Spleen (tissue), 7 donors: ENCODE results near the gene TNFSF11.

Source experiments
- POLR2A ChIP-seq, 3 donors: fragments of 450-650 bp; IDR thresholded peaks; one replicate each; pipeline ENCODE4 v1.5.1; 2017; ENCODE audit warnings: antibody characterized with exemption in 3 of 3, mild to moderate bottlenecking in 1 of 3
- POLR2AphosphoS5 ChIP-seq, 3 donors: sonication (generic); formaldehyde crosslinking; IDR thresholded peaks; one replicate each; pipeline ENCODE4 v1.5.1; 2017; ENCODE audit warnings: antibody characterized with exemption in 3 of 3
- TF ChIP-seq, protein P1 (sequence below), 11 experiments: fragments of 200-600 bp in 7 of 11; fragments of 450-650 bp in 4 of 11; sonication (generic) in 4 of 11; IDR thresholded peaks in 8 of 11; conservative IDR thresholded peaks in 3 of 11; 1 replicate in 7 of 11; 2 replicates in 4 of 11; pipeline versions ENCODE4 v1.4.0 to v1.8.0; 2016 to 2021; ENCODE audit warnings: antibody characterized with exemption in 11 of 11, inconsistent platforms in 4 of 11, mild to moderate bottlenecking in 1 of 11
- donor health status: DM: no; HTN: no; CAD: no; lungs with moderate emphysema.
- donor health status: DM: no; HTN: no; CAD: no.
- donor health status: DM: no; HTN: no; CAD: no.

DNA sequence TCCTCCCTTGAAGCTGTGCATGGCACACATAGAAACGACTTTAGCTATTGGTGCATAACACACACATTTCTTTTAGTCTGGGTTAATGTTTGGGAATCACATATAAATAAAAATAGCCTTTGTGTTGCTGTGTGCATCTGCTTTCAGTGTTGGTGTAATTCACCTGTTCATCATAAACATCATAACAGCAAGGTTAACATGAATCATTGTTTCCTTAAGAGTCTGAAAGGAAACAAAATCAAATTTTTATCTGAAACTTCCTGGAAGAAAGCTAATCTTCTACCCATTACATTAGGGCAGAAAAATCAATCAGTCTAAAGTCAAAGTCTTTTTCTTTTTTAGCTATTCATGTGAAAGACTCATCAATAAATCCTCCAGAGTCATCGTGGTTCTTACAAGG lies 35.0 kb upstream of the TNFSF11 start:
- TF ChIP-seq, protein P1, sequence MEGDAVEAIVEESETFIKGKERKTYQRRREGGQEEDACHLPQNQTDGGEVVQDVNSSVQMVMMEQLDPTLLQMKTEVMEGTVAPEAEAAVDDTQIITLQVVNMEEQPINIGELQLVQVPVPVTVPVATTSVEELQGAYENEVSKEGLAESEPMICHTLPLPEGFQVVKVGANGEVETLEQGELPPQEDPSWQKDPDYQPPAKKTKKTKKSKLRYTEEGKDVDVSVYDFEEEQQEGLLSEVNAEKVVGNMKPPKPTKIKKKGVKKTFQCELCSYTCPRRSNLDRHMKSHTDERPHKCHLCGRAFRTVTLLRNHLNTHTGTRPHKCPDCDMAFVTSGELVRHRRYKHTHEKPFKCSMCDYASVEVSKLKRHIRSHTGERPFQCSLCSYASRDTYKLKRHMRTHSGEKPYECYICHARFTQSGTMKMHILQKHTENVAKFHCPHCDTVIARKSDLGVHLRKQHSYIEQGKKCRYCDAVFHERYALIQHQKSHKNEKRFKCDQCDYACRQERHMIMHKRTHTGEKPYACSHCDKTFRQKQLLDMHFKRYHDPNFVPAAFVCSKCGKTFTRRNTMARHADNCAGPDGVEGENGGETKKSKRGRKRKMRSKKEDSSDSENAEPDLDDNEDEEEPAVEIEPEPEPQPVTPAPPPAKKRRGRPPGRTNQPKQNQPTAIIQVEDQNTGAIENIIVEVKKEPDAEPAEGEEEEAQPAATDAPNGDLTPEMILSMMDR (IDR thresholded peaks at IDR 0.05 in 8 of 11, conservative IDR thresholded peaks at IDR 0.05 in 3 of 11) = no peak
- TF ChIP-seq POLR2A (IDR thresholded peaks at IDR 0.05) (no peak), POLR2AphosphoS5 (IDR thresholded peaks at IDR 0.05) (no peak)
